MG63 (cell line): ENCODE results near the gene DLG2. TPM values are rescaled to one million over a fixed set of nuclear protein-coding genes. Genes with fewer than 3 reads are reported as not detected.
"Not testable (repeated sequence)": the region's sequence is repeated elsewhere in the genome, so short reads cannot be mapped to it uniquely, and the experiment has no call there.

Experiments used
- DNase-seq: peaks from one replicate; pipeline ENCODE4 v3.0.0-alpha.2; 2020
- H3K27me3 ChIP-seq: fragments of 250-450 bp; sonication (Bioruptor Pico); 2 replicates; pipeline ENCODE4 v1.5.1; 2020; ENCODE audit warnings: mild to moderate bottlenecking, moderate library complexity
- H3K36me3 ChIP-seq: fragments of 250-450 bp; sonication (Bioruptor Pico); 2 replicates; pipeline ENCODE4 v1.5.1; 2020; ENCODE audit warnings: mild to moderate bottlenecking, moderate library complexity
- H3K4me3 ChIP-seq: fragments of 250-450 bp; sonication (Bioruptor Pico); 2 replicates; pipeline ENCODE4 v1.5.1; 2020; ENCODE audit warnings: mild to moderate bottlenecking, moderate library complexity
- H3K9me3 ChIP-seq: fragments of 250-450 bp; sonication (Bioruptor Pico); 2 replicates; pipeline ENCODE4 v1.5.1; 2020; ENCODE audit warnings: mild to moderate bottlenecking, moderate library complexity
- total RNA-seq: library from RNA; depleted of rRNA; stranded (reverse); fragments of >200 nt; shearing (Covaris generic); gene quantifications from 2 replicates; pipeline ENCODE4 v1.2.3, GENCODE V29; 2014; ENCODE audit warnings: low replicate concordance

The DLG2 gene
- total RNA-seq, 1 experiment from 2014 or later = 0.10 TPM

GRCh38 chr11:83601914-83602527 is 2025.1 kb downstream of the DLG2 start:
- no peak for DNase-seq
- no peak overlapping the region for H3K4me3 ChIP-seq
- no peaks in the 10 kb centered on the region for H3K36me3 ChIP-seq
- no peaks in the 10 kb centered on the region for H3K9me3 ChIP-seq
- H3K27me3 ChIP-seq = no peaks in the 10 kb centered on the region

- Histone ChIP-seq H3K9me3 (no peaks in the 10 kb centered on the region), H3K36me3 (no peaks in the 10 kb centered on the region), H3K4me3 (no peak overlapping the region), H3K27me3 (no peaks in the 10 kb centered on the region)
- no peak for DNase-seq
Measured at GRCh38 chr11:83601201-83601913, 2025.8 kb downstream of the DLG2 start.

GRCh38 chr11:83600661-83601060 is 2026.5 kb downstream of the DLG2 start:
- no peaks in the 10 kb centered on the region for H3K9me3 ChIP-seq
- H3K27me3 ChIP-seq = no peaks in the 10 kb centered on the region
- DNase-seq = no peak
- no peak overlapping the region for H3K4me3 ChIP-seq
- H3K36me3 ChIP-seq = no peaks in the 10 kb centered on the region

- Histone ChIP-seq H3K36me3 (no peaks in the 10 kb centered on the region), H3K27me3 (no peaks in the 10 kb centered on the region), H3K4me3 (no peak overlapping the region), H3K9me3 (no peaks in the 10 kb centered on the region)
- no peak for DNase-seq
Measured at GRCh38 chr11:83599066-83599465, 2028.1 kb downstream of the DLG2 start.

- not testable (repeated sequence) for H3K4me3 ChIP-seq, H3K36me3 ChIP-seq, DNase-seq, H3K27me3 ChIP-seq, H3K9me3 ChIP-seq
Measured at GRCh38 chr11:83587797-83588196, 2039.3 kb downstream of the DLG2 start.

GRCh38 chr11:83583757-83584366 is 2043.3 kb downstream of the DLG2 start:
- no peak for DNase-seq
- H3K4me3 ChIP-seq = no peak overlapping the region

GRCh38 chr11:83574519-83574918 is 2052.6 kb downstream of the DLG2 start:
- Histone ChIP-seq H3K36me3 (no peaks in the 10 kb centered on the region), H3K9me3 (no peaks in the 10 kb centered on the region), H3K4me3 (no peak overlapping the region), H3K27me3 (no peaks in the 10 kb centered on the region; the same call in 1 of the 2 replicates)
- no peak for DNase-seq

More at GRCh38 chr11:83583757-83584366, 2043.3 kb downstream of the DLG2 start:
- H3K27me3 ChIP-seq = no peaks in the 10 kb centered on the region
- no peaks in the 10 kb centered on the region for H3K9me3 ChIP-seq
- H3K36me3 ChIP-seq = no peaks in the 10 kb centered on the region

GRCh38 chr11:83572581-83573496 is 2054.3 kb downstream of the DLG2 start:
- Histone ChIP-seq H3K9me3 (no peaks in the 10 kb centered on the region), H3K4me3 (no peak overlapping the region), H3K27me3 (no peaks in the 10 kb centered on the region; the same call in 1 of the 2 replicates), H3K36me3 (no peaks in the 10 kb centered on the region)
- no peak for DNase-seq

- no peaks in the 10 kb centered on the region for H3K36me3 ChIP-seq
- no peak for DNase-seq
- H3K9me3 ChIP-seq = no peaks in the 10 kb centered on the region
Measured at GRCh38 chr11:83571302-83571701, 2055.8 kb downstream of the DLG2 start.

GRCh38 chr11:83569134-83569805 is 2057.9 kb downstream of the DLG2 start:
- Histone ChIP-seq H3K9me3 (no peaks in the 10 kb centered on the region), H3K27me3 (no peaks in the 10 kb centered on the region), H3K4me3 (no peak overlapping the region), H3K36me3 (no peaks in the 10 kb centered on the region)
- DNase-seq = no peak

More at GRCh38 chr11:83571302-83571701, 2055.8 kb downstream of the DLG2 start:
- Histone ChIP-seq H3K4me3 (no peak overlapping the region), H3K27me3 (no peaks in the 10 kb centered on the region; the same call in 1 of the 2 replicates)

GRCh38 chr11:83568516-83568915 is 2058.6 kb downstream of the DLG2 start:
- H3K4me3 ChIP-seq = no peak overlapping the region
- DNase-seq = no peak
- no peaks in the 10 kb centered on the region for H3K9me3 ChIP-seq
- no peaks in the 10 kb centered on the region for H3K27me3 ChIP-seq
- no peaks in the 10 kb centered on the region for H3K36me3 ChIP-seq

- no peak for DNase-seq
- Histone ChIP-seq H3K9me3 (no peaks in the 10 kb centered on the region), H3K4me3 (no peak overlapping the region), H3K27me3 (no peaks in the 10 kb centered on the region), H3K36me3 (no peaks in the 10 kb centered on the region)
Measured at GRCh38 chr11:83566950-83567349, 2060.2 kb downstream of the DLG2 start.

- Histone ChIP-seq H3K9me3 (no peaks in the 10 kb centered on the region), H3K36me3 (no peaks in the 10 kb centered on the region), H3K27me3 (no peaks in the 10 kb centered on the region), H3K4me3 (no peak overlapping the region)
- DNase-seq = no peak
Measured at GRCh38 chr11:83564870-83565269, 2062.3 kb downstream of the DLG2 start.

- Histone ChIP-seq H3K9me3 (no peaks in the 10 kb centered on the region), H3K36me3 (no peaks in the 10 kb centered on the region), H3K4me3 (no peak overlapping the region), H3K27me3 (no peaks in the 10 kb centered on the region)
- DNase-seq = no peak
Measured at GRCh38 chr11:83558281-83558680, 2068.9 kb downstream of the DLG2 start.

- no peak for DNase-seq
- no peak overlapping the region for H3K4me3 ChIP-seq
- no peaks in the 10 kb centered on the region for H3K36me3 ChIP-seq
- no peaks in the 10 kb centered on the region for H3K9me3 ChIP-seq
- H3K27me3 ChIP-seq = no peaks in the 10 kb centered on the region
Measured at GRCh38 chr11:83557653-83558052, 2069.5 kb downstream of the DLG2 start.

- H3K27me3 ChIP-seq = no peaks in the 10 kb centered on the region
- no peaks in the 10 kb centered on the region for H3K36me3 ChIP-seq
- no peak overlapping the region for H3K4me3 ChIP-seq
- DNase-seq = no peak
- H3K9me3 ChIP-seq = no peaks in the 10 kb centered on the region
Measured at GRCh38 chr11:83554876-83555275, 2072.3 kb downstream of the DLG2 start.
